SK-MEL-5 (cell line): ENCODE results near the gene CCDC33. TPM values are rescaled to one million over a fixed set of nuclear protein-coding genes. Genes with fewer than 3 reads are reported as not detected.

Experiments used
- DNase-seq: peaks from one replicate; pipeline ENCODE4 v3.0.0-alpha.2; 2016; ENCODE audit warnings: low read depth, low spot score
- in situ Hi-C: cut with HindIII; loops from 2 replicates; pipeline ENCODE4 v1.10.0; 2016; ENCODE audit warnings: low sequenced_read_pairs, high pct_unique_total_duplicates, low pct_unique_long_range_greater_than_20kb
- total RNA-seq: library from RNA; depleted of rRNA; stranded (reverse); fragments of >200 nt; shearing (Covaris generic); gene quantifications from 2 replicates; pipeline ENCODE4 v1.2.3, GENCODE V29; 2014

CCDC33 gene
- total RNA-seq, 1 experiment from 2014 or later: not detected

GRCh38 chr15:74330861-74331408 is 94.8 kb downstream of the CCDC33 start:
- in situ Hi-C loops: no loop called here
- no peak for DNase-seq

GRCh38 chr15:74332011-74332410 is 95.9 kb downstream of the CCDC33 start:
- DNase-seq: no peak
- in situ Hi-C loops: no loop called here

- DNase-seq: no peak
- in situ Hi-C loops: no loop called here
These were observed 96.5 kb downstream of the CCDC33 start for GRCh38 chr15:74332611-74333010.

GRCh38 chr15:74333093-74333492 is 97.0 kb downstream of the CCDC33 start:
- DNase-seq: no peak
- in situ Hi-C loops: no loop called here

GRCh38 chr15:74333662-74334061 is 97.5 kb downstream of the CCDC33 start:
- DNase-seq: no peak
- in situ Hi-C loops: no loop called here

GRCh38 chr15:74334127-74334526 is 98.0 kb downstream of the CCDC33 start:
- DNase-seq: no peak
- in situ Hi-C loops: no loop called here

- in situ Hi-C loops: no loop called here
These were observed 99.3 kb downstream of the CCDC33 start for GRCh38 chr15:74335396-74335795.

GRCh38 chr15:74336061-74337005 is 100.2 kb downstream of the CCDC33 start:
- DNase-seq: peak; percentile 17
- in situ Hi-C loops: no loop called here

More at GRCh38 chr15:74335396-74335795, 99.3 kb downstream of the CCDC33 start:
- no peak for DNase-seq

GRCh38 chr15:74337146-74337545 is 101.0 kb downstream of the CCDC33 start:
- in situ Hi-C loops: no loop called here

GRCh38 chr15:74337607-74338211 is 101.6 kb downstream of the CCDC33 start:
- in situ Hi-C loops: no loop called here
- no peak for DNase-seq

More at GRCh38 chr15:74337146-74337545, 101.0 kb downstream of the CCDC33 start:
- no peak for DNase-seq

- no peak for DNase-seq
- in situ Hi-C loops: no loop called here
These were observed 102.5 kb downstream of the CCDC33 start for GRCh38 chr15:74338676-74339075.

GRCh38 chr15:74339371-74339770 is 103.2 kb downstream of the CCDC33 start:
- no peak for DNase-seq
- in situ Hi-C loops: no loop called here

- in situ Hi-C loops: no loop called here
- no peak for DNase-seq
These were observed 104.0 kb downstream of the CCDC33 start for GRCh38 chr15:74340150-74340549.

- no peak for DNase-seq
- in situ Hi-C loops: no loop called here
These were observed 107.1 kb downstream of the CCDC33 start for GRCh38 chr15:74343127-74343796.

GRCh38 chr15:74343797-74344127 is 107.6 kb downstream of the CCDC33 start:
- DNase-seq: no peak
- in situ Hi-C loops: no loop called here

GRCh38 chr15:74345051-74345450 is 108.9 kb downstream of the CCDC33 start:
- DNase-seq: no peak
- in situ Hi-C loops: no loop called here

- in situ Hi-C loops: no loop called here
- DNase-seq: no peak
These were observed 111.7 kb downstream of the CCDC33 start for GRCh38 chr15:74347757-74348250.

- in situ Hi-C loops: no loop called here
- DNase-seq: no peak
These were observed 113.2 kb downstream of the CCDC33 start for GRCh38 chr15:74349241-74349778.
